ENCODE measurements around the gene ATP8A1.

The ATP8A1 gene

GRCh38 chr4:42578187-42578586, 78.7 kb downstream of the ATP8A1 start:
- no peak overlapping the region for H3K4me3 ChIP-seq (ENCODE audit: low read depth, low read length)
- TF ChIP-seq CTCF (IDR thresholded peaks at IDR 0.05; ENCODE audit: borderline replicate concordance, insufficient read depth, low read depth, low read length), result no peak

GRCh38 chr4:42574870-42575430, 82.0 kb downstream of the ATP8A1 start:
- no peak for TF ChIP-seq CTCF (IDR thresholded peaks at IDR 0.05; ENCODE audit: borderline replicate concordance, insufficient read depth, low read depth, low read length)
- no peak overlapping the region for H3K4me3 ChIP-seq (ENCODE audit: low read depth, low read length)

- TF ChIP-seq CTCF (IDR thresholded peaks at IDR 0.05; ENCODE audit: borderline replicate concordance, insufficient read depth, low read depth, low read length), result no peak
- H3K4me3 ChIP-seq (ENCODE audit: low read depth, low read length), result no peak overlapping the region
Observed at GRCh38 chr4:42573249-42573648, 83.7 kb downstream of the ATP8A1 start.

GRCh38 chr4:42570221-42570620, 86.7 kb downstream of the ATP8A1 start:
- H3K4me3 ChIP-seq (ENCODE audit: low read depth, low read length), result no peak overlapping the region
- no peak for TF ChIP-seq CTCF (IDR thresholded peaks at IDR 0.05; ENCODE audit: borderline replicate concordance, insufficient read depth, low read depth, low read length)

GRCh38 chr4:42568610-42569207, 88.2 kb downstream of the ATP8A1 start:
- no peak overlapping the region for H3K4me3 ChIP-seq (ENCODE audit: low read depth, low read length)
- TF ChIP-seq CTCF (IDR thresholded peaks at IDR 0.05; ENCODE audit: borderline replicate concordance, insufficient read depth, low read depth, low read length), result peak; percentile 59; the same call in 1 of the 2 replicates

GRCh38 chr4:42566835-42567234, 90.1 kb downstream of the ATP8A1 start:
- TF ChIP-seq CTCF (IDR thresholded peaks at IDR 0.05; ENCODE audit: borderline replicate concordance, insufficient read depth, low read depth, low read length), result no peak
- H3K4me3 ChIP-seq (ENCODE audit: low read depth, low read length), result no peak overlapping the region

GRCh38 chr4:42562016-42562415, 94.9 kb downstream of the ATP8A1 start:
- H3K4me3 ChIP-seq (ENCODE audit: low read depth, low read length), result no peak overlapping the region
- TF ChIP-seq CTCF (IDR thresholded peaks at IDR 0.05; ENCODE audit: borderline replicate concordance, insufficient read depth, low read depth, low read length), result no peak

Data from GM12875 (cell line).